Femur (tissue), 1 donor: ENCODE data around the gene IFI44L.

Source experiments
- DNase-seq: peaks from one replicate; pipeline ENCODE4 v3.0.0-alpha.2; 2017

IFI44L gene

DNA sequence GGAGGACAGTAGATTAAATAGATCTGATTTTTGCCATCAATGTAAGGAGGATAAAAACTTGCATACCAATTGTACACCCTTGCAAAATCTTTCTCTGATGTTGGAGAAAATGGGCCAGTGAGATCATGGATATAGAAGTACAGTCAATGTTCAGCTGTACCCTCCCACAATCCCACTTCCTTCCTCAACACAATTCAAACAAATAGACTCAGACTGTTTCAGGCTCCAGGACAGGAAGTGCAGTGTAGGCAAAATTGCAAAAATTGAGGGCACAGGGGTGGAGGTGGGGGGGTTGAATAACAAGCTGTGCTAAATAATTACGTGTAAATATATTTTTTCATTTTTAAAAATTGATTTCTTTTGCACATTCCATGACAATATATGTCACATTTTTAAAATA, 25.5 kb downstream of the IFI44L start:
- no peak for DNase-seq

DNA sequence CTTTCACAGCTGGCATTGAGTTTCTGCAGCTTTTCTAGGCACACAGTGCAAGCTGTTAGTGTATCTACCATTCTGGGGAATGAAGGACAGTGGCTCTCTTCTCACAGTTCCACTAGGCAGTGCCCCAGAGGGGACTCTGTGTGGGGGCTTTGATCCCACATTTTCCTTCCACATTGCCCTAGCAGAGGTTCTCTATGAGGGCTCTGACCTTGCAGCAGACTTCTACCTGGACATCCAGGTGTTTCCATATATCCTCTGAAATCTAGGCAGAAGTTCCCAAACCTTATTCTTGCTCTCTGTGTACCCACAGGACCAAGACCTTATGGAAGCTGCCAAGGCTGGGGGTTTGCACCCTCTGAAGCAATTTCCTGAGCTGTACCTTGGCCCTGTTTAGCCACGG, 27.0 kb downstream of the IFI44L start:
- no peak for DNase-seq

DNA sequence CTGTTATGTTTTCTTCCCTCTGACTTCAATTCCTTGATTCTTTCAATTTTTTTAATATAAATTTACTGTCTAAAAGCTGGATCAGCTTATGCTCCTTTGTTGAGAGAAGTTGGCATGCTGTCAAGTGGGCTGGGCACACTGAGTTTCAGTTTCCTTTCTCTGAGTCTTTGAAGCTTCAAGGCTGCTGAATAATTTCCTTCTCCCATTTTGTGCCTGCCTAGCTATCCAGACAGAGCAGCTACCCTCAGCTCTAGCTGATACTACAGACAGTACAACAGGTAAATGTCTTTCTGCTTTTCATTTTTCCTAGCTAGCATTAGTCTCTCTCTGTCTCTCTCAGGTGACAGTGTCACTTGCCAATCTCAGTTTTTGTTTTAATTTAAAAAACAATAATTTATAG, 29.4 kb downstream of the IFI44L start, which contains the start of gene IFI44:
Gene IFI44, plus strand, starts transcription at position 204 of the 400 bp plus-strand sequence. CDS start 365 bp downstream, outside the sequence.
- DNase-seq: peak; percentile 81

DNA sequence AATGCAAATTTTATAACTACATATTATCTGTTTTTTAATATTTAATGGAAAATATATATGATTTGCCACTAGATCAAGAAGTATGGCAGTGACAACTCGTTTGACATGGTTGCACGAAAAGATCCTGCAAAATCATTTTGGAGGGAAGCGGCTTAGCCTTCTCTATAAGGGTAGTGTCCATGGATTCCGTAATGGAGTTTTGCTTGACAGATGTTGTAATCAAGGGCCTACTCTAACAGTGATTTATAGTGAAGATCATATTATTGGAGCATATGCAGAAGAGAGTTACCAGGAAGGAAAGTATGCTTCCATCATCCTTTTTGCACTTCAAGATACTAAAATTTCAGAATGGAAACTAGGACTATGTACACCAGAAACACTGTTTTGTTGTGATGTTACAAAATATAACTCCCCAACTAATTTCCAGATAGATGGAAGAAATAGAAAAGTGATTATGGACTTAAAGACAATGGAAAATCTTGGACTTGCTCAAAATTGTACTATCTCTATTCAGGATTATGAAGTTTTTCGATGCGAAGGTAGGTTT, 29.9 kb downstream of the IFI44L start:
- DNase-seq: no peak

DNA sequence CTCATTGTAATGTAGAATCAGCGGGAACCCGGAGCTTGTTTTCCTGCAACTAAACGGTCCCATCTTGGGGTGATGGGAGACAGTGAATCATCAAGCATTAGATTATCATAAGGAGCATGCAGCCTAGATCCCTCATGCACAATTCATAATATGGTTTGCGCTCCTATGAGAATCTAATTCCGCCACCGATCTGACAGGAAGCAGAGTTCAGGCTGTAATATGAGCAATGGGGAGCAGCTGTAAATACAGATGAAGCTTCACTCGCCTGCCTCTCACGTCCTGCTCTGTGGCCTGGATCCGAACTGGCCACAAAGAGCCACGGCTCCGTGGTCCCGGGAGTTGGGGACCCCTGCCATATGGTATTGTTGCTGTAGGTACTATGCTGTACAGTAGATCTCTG, 31.0 kb downstream of the IFI44L start:
- DNase-seq: no peak

DNA sequence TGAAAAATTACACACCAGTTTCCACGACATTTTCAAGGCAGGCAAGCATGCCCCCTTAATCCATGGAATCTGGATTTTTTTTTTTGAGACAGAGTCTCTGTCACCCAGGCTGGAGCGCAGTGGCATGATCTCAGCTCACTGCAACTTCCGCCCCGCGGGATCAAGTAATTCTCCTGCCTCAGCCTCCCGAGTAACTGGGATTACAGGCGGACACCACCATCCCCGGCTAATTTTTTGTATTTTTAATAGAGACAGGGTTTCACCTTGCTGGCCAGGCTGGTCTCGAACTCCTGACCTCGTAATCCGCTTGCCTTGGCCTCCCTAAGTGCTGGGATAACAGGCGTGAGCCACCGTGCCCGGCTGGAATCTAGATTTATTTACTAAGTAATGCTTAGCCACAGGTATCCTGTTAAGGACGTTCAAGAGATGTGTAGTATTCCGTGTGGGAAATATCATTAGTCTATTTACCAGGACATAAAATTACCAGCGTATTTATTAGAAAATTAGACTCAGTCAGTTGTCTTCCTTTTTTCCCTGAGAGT, 31.8 kb downstream of the IFI44L start:
- DNase-seq: no peak

DNA sequence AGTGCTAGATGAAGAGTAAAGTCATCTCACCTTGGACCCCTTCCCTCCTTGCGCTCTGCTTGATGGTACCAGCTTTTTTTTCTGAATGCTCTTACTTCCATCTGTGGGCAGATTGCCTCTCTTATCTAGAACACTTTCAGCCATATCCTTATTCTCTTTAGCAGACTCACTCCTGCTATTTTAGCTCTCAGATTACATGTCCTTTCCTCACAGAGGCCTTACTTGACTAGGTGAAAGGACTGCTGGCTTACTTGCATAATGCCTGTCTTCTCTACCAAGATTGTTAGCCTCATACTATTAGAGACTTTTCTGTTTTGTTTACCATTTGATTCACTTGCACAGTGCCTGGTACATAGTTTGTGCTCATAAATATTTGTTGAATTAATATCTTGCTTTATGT, 38.7 kb downstream of the IFI44L start:
- DNase-seq: no peak

DNA sequence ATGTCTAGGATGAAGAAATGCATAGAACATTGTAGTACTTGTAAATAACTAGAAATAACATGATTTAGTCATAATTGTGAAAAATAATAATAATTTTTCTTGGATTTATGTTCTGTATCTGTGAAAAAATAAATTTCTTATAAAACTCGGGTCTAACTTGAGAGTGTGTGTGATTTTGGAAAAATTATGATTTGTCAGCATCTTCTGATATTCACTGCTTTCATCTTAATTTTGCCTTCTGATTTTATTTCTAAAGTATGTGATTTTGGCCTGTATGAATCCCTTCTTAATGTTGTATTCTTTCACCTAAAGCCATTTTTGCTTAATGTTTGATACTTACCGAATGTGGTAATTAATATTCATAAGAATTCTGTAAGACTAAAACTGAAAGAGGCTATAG, 43.7 kb downstream of the IFI44L start:
- no peak for DNase-seq

DNA sequence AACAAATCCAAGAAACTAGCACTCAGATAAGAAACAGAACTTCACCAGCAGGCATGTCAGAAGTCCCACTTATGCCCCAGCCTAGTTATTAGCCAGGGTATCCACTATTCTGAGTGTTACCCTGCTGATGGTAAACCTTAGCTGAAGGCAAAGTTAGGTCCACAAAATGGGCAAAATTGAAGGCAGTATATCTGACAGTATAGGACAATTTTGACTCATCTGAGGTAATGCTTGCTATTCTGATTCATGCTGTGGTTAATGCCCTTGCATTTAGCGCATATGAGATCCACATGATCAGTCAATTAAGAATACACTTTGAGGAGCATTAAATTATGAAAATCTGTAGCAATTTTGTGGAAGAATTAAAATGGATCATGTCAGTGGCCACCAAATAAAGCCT, 44.5 kb downstream of the IFI44L start:
- no peak for DNase-seq

DNA sequence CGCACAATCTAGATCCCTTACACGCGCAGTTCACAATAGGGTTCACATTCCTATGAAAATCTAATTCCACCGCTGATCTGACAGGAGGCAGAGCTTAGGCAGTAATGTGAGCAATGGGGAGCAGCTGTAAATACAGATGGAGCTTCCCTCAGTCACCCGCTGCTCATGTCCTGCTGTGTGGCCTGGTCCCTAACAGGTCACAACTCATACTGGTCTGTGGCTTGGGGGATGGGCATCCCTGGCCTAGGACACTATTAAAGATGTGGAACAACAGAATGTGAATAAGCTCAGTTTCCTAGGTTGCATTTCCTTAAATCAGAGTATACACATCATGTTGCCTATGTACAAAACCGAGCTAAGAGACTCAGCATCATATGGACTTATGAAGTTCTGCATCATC, 45.6 kb downstream of the IFI44L start:
- DNase-seq: no peak

DNA sequence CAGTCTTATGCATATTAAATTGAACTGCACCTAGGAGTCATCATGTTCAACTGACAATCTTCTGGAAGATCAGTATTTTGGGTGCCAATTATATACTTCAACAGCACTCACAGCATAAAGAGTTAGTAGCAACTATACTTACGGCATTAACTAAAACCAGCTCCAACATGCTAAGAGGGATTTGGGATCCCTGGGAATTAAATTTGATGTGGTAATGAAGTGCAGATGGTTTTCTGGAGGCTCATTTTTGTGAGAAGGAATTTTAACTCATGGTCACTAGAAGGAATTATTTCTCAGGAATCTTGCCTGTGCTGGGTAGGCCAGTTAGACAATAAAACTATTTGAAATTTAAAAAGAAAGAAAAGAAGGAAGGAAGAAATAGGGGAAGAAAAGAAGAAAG, 47.7 kb downstream of the IFI44L start:
- no peak for DNase-seq

DNA sequence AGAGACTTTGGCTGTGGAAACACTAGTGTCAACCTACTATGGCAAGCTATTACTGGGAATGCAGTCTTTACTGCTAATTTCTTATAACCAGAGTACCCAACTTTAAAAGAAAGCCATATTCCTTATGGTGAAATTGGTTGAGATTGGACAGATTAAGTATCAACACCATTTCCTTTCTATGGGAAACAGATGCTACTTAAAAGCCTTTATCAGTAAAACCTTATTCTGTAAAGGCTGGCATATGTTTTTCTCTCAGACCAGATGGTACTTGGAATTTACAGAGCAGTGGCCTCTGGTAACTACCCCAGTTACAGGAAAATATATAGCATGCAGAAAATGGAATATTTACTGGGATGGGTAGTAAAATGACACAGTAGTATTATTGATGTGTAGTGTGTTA, 48.2 kb downstream of the IFI44L start:
- DNase-seq: no peak

DNA sequence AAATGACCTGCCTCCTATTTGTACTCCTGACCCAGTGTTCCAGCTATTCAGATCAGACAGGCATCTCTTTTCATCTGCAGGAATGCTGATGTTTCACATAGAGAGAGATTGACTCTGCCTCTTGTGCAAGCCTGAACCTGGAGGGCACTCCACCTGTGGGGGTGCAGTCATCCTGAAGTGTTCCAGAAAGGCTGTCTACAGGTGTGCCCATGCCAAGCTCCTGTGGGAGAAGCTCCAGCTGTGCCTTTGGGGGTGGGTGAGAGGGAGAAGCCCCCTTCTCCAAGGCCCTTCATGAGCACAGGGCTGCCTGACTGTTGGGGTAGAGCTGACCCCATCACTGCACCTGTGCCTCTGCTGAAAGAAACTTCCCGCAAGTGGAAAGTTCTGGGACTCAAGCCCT, 52.2 kb downstream of the IFI44L start:
- no peak for DNase-seq

DNA sequence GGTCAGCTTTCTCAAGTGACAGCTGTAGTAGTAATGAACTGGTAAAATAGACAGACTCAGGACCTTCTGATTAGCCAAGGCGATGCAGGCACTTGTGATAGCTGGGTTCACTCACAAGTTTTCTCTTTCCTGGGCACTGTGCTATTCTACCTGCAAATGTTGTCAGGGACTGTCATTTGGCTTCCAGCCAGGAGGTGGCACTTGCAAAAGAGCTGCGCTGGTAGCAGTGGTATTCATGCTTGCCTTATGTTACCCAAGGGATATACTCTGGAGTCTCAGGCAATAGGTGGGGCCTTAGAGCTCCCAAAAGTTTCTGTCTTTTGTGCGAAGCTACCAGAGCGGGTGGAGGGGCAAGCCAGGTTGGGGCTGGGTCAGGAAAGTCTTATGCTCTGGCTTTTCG, 52.9 kb downstream of the IFI44L start:
- no peak for DNase-seq

DNA sequence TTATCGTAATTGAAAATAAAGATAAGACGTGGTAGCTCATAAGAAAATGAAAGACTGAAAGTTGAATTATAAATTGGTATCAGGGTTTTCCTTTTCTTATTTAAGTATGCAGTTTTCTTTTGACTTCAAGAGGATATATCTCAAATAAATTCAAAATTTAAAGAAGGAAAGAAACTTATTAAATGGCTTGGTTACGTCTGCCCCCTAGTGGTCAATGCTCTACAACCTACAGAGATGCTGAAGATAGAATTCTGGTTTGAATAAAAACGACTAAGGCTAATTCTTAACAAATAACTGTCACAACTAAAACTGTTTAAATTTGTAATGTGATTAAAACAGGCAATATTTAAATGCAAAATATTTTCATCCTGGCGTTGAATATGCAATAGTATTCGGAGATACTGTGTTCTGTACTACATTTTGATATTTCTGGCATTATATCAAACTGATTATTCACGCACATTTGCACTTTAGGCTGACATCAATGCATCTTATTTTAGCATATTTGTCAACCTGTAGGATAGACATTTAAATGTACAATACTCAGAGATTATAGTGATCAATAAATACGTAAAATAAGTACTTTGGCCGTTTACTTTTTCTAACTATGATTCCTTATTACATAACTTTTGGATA, 56.2 kb downstream of the IFI44L start:
- peak; percentile 51 for DNase-seq

DNA sequence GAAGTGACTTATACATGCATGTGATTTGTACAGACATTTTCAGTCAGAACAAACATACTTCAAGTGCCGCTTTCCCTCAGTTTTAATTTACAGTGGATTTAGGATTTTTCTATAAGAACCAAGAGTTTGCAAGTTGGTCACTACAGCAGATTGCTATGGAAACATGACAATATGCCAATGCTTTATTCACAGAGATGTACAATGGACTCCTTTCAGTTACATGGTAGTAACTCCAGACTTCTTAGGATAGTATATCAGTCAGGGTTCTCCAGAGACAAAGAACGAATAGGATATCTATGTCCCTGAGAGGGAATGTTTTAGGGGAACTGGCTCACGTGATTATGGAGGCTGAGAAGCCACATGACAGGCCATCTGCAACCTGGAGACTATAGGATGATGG, 56.7 kb downstream of the IFI44L start:
- no peak for DNase-seq

DNA sequence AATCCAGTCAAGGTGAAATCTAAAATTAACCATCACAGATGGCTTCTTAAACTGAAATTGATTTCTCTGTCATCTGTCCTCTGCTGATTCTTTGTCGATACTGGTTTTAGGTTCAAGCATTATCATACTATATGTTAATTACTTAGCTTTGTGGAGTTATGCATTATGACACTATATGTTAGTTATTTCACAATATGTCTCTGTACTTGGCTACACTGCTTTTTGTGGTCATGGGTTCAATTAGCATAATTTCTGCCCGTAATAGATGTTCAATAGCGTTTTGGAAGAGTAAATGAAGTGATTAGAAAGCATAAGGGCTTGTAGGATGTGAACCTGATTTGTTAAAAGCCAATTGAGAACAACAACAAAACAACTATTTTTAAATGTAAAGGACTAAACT, 57.5 kb downstream of the IFI44L start:
- no peak for DNase-seq

DNA sequence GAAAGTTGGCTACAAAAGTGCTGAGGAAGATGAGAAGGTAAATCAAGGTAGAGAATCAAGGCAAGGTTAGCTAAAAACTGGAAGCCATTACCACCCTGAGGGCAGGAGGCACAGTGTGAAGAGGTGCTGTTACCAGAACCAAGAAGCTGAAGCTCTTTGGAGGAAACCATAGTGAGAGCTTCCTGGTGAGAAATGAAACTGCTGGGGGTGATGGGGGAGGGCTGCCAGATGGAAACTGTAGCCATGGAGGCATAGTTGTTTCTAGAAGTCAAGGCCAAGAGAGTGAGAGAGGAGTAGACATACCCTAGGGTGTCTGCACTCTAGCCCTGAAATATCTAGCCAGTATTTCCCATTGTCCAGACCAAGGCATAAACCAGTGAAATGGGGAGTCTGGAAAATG, 58.1 kb downstream of the IFI44L start:
- no peak for DNase-seq

DNA sequence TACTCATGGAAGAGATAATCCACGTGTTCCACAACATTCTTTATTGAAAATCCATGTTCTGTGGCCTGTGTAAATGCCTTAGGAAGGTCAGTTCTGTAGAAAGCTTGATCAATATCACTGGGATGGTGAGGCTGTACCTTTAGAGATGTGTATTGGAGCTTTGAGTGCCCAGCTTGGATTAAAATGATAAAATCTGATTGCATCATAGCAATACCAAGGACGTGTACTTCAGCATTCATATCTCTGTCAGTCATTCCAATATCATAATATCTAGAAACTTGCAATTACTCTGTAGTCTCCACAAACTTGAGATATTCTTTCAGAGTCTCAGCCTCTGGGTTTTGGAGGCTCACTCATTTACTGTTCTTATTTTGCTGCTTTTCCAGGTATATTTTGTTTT, 61.0 kb downstream of the IFI44L start:
- no peak for DNase-seq

DNA sequence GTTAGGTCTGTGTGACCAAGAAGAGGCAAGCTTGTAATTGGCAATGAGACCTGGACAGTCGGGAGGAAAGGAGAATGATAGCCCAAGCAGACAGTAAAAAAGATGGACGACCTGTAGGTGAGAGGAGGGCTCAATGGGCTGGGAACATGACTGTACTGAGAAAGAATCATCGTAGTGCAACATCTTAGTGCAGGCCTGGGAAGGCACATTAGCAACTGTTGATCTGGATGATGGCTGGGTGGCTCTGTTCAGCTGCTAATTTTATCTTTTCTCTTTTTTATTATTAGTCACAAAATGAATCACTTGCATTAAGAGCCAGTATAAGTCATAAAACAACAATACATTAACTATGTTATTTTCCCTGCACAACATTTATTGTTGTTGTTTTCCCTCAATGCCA, 62.2 kb downstream of the IFI44L start:
- DNase-seq: no peak

DNA sequence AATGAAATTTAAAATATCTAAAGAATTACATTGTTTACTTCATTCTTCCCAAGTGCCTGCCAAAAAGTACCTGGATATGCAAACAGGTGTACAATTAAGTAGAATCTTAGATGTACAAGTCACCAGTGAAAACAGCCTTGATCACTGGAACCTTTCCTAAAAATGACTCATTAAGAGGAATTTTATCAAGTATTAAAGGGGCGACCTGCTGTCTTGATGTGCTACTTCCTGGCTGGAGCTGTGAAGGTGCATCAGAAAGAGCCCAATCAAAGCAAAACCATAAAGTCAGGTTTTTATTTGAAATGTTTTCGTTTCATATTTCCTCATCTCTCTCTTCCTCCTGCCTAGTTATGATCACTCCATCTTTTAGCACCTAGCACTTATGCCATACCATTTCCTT, 62.8 kb downstream of the IFI44L start:
- DNase-seq: no peak

DNA sequence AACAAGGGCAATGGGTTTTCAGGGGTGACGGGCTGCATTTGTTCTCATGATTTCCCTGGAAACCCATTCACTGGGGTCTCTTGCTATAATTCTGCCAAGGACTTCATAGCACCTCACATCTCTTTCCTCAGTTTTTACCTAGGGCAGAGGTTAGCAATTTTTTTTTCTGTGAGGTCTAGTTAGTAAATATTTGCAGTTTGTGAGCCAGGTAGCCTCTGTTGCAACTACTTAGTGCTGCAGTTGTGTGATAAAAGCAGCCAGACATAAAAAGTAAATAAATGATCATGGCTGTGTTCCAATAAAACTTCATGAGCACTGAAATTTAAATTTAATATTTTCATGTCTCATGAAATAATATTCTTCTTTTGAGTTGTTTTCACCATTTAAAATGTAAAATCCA, 67.1 kb downstream of the IFI44L start:
- no peak for DNase-seq

DNA sequence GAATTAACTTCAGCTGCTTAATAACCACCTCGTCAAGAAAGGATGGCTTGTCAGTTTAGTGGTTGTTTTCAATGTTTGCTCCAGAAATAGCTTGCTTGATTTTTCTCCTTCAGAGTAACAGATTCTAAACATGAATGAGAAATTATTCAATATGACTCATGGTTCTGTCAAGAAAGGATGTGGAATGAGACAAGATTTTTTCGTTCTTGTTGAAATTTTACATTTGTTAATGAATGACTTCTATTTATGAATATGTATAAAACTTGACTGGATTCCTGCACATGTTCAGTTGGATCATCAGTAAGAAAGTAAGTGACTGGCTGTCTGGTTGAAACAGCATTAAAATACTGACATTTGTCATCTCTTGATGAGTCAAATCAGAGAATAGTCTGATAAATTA, 67.7 kb downstream of the IFI44L start:
- no peak for DNase-seq

DNA sequence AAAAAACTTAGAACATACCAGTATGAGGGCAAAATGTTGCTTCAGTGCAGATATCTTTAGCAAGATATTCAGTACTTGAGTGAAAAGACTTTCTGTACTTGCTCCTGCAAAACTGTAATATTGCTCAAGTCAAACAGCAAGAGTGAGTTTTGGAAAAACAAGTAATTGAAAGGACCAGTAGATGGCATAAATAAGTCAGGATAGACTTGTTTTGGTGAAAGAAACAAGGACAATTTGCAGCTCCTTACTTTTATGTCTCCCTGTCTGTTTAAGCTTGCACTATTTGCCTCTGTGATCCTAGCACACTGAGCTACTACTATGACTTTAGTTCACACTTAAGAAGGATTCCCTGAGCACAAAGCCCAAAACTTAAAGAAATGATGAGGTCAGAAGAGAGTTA, 68.4 kb downstream of the IFI44L start:
- DNase-seq: no peak

DNA sequence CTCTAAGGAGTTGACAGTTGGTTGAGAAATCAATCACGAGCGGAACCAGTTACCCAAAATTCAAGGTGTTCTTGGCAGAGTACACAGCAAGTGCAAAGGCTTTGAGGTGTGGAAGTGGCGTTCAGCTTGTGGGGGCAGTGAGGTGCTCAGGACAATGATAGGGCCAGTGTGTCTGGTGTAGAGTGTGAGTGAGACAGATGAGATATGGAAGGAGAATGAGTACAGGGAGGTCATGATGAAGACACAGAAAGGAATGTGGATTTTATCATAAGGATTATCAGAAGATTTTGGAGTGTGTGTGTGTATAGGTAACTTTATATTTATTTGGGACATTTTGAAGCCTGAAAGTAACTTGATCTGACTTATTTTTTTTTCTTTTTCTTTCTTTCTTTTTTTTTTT, 70.3 kb downstream of the IFI44L start:
- DNase-seq: no peak
